ENCODE measurements around the gene TAGLN2.

The TAGLN2 gene

DNA sequence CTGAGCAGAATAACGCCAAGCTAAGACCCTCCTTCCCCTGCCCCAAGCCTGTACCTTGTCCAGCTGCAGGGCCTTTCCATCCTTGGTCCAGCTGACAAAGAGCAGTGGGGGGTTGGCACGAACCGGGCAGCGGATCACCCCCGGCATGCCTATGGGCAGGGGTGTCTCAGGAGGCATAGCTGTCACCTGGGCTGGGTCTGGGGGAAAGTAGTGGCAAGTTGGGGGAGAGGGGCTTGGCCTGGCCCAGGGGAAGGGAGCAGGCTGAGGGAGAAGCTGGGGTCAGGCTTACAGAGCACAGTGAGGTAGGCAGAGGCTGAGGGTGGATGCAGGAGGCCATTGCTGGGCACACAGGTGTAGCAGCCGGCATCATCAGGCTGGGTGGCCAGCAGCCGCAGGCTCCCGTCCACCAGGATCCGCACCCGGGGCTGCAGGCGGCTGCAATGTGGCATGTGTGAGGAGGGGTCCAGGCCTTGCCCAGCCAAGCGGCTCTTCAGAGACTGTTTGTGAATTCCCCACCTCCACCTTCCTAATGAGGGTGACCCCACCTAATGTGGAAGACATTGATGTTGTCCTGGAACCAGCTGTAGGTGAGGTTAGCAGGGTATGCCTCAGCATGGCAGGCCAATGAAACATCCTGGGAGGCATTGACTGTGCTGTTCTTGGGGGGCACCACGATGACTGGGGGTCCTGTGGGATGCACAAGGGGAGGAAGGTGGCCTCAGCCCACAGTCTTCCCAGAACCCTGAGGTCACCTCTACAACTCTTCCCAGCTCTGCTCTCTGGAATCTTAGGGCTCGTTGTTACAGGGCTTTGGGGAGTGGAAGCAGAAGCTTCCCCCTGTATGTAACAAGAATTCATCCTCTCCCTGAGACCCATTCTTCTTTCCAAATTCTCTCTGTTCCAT lies 9.1 kb upstream of the TAGLN2 start:
- no peak for DNase-seq

DNA sequence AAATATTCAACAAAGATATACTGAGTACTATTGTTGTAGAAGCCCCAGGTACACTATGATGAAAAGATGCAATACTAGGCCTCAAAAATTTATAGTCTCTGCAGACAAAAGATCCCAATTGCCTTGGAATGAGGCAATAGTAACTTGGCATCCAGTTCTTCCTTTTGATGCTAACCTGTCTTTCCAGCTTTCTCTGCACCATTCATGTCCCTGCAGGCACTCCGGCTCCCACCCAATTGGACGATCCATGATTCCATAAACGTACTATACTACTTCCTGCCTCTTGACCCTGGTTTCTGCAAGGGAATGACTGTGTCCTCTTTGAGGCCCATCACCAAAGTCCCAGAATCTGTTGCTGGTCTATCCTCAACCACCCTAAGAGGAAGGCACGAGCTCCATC lies 8.0 kb upstream of the TAGLN2 start:
- no peak for DNase-seq

DNA sequence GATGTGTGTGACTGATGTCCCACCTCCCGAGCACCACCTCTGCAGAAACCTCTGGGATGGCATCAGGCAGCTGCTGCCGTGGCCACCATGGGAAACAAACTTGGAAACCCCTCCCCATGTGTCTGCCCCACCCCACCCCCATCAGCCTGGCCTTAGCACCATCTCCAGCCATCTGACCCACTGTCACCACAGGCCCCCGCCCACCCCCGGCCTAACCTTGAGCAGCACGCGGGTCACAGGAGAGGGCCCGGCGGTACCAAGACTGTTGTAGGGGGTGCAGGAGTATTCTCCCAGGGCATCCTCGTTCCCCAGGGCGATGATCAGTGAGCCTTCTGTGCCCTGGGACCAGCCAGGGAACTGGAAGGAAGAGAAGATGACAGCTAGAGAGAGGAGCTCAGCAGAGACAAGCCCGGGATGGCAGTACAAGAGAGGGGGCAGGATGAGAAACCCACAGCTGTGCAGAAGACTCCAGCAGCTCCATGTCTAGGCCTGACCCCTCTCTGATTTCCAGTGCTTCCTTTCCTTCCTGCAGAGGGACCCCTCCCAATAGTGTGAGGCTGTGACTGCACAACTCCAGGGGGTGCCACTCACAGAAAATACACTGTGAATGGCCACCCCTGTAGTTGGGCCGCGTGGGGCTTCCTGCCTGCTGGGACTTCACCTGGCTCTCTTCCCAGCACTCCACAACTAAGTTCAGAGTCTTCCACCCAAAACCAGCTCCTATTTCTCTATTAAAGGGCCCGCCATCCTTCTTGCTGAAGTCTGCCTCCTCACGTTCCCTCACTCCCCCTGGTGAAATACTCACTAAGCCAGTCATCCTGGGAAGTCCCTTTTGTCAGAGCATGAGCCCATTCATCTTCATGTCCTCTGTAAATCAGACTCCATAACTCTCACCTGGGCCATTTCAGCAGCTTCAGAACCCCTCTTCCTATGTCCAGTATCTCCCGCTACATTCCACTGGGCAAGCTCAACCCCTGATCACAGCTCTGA lies 7.3 kb upstream of the TAGLN2 start:
- DNase-seq, result no peak

DNA sequence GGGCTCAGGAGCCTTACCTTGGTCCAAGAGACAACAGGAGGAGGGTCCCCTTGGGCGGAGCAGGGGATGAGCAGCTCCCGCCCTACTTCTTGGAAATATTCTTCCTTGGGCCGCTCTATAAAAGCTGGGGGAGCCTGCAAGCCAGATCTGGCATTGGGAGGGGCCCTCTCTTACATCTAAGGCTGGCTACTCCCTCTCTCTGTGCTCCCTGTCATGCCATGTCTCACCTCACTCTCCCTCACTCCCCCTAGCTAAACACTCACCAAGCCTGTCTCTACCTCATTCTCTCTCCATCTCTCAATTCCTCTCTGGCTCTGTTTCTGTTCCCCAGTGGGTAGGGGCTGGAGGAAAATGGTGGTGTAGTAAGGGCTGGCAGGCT lies 6.5 kb upstream of the TAGLN2 start:
- no peak for DNase-seq

DNA sequence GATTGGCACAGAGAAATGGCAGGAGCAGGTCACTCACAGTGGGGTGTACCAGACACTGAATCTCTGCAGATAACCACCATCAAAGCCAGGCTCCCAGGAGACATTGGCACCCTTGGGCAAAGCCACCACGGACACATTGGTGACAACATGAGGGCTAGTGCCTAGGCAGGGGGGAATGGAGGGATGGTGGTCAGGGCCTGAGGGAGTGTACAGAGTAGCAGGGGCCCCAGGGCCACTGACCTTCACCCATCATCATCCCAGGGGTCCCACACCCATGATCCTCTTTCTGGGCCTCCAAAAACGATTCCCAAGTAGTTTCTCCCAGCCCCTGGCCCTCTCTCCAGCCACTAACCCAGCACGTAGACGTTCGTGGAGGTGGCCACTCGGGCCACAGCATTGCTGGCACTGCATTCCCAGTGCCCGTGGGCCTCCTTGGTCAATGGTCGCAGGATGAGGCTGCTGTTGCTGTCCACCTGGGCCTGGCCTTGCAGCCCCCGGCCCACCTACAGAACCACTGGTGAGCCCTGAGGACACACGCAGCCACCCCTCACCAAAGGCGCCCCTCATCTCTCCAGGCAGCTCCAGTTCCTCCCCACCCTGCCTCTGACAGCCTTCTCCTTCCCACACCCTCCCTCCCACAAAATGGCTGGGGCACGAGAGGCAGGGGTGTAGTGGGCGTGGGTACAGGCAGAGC lies 5.9 kb upstream of the TAGLN2 start:
- DNase-seq, result no peak

DNA sequence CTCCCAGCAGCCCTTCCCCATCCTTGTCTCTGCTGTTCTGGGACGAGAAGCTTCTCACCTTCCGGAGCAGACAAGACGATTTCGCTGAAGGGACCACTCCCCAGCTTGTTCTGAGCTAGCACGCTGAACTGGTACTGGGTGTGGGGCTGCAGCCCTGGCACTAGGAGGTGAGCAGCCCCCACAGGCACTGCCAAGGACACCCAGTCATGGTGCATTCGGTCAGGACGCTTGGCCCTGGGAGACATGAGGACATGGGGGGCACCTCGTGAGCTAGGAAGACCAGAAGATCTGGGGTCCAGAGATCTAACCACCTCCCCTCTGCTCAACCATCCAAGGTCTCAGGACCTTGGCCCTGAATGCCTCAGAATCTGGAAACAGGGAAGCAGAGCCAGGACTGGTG lies 5.3 kb upstream of the TAGLN2 start:
- DNase-seq, result no peak

DNA sequence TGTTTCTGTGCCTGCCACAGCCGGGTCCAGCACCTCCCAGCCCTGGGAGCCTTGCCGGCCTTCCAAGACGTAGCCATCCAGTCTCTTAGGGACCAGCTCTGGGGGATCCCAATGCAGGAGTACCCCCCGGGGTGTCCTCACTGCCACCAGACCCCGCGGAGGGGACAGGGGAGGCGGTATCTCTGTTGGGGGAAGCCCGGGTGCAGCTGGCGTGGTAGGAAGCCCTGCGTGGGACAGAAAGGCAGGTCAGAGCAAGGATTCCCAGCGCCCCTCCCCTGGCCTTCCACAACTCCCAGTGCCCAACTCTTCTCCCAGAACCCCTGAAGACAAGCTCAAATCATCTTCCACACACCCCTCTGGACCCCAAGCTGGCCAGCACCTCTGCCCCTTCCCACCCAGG lies 4.9 kb upstream of the TAGLN2 start:
- no peak for DNase-seq

DNA sequence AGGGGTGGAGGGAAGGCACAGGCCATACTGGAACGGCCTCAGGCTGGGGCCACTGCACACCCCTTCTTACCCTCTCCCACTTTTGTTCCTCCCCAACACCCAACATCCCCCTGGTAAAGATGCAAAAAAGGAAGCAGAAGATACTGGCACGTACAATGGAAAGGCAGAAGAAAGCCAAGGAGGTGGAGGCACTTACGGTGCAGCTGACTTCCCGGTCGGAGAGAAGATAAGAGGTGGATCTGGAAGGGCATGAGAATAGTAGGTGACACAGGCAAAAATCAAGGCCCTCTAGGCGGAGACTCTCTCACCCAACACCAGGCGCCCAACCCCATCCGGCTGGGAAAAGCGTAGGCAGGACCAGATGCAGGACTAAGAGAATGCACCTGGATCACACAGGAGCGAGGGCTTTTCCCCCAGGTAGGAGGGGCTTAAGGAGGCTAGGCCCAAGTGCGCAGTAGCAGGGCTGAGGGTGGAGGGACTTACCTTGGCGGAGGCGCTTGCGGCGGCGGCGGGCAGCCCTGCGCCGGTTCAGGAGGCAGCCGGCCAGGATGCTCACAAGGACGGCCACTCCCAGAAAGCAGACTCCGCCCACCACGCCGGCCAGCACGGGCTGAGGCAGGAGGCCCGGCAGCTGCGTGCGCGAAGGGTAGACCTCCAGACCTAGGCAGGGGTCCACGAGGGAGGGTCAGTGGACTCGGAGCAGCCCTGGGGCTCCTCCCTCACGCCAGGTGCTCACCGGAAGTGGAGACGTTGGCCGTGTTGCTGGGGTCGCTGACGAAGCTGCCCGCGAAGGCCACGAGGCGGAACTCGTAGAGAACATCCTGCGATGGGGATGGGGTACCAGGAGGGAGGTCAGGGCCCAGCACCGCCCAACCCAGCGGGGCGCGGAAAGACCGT lies 4.1 kb upstream of the TAGLN2 start:
- no peak for DNase-seq

DNA sequence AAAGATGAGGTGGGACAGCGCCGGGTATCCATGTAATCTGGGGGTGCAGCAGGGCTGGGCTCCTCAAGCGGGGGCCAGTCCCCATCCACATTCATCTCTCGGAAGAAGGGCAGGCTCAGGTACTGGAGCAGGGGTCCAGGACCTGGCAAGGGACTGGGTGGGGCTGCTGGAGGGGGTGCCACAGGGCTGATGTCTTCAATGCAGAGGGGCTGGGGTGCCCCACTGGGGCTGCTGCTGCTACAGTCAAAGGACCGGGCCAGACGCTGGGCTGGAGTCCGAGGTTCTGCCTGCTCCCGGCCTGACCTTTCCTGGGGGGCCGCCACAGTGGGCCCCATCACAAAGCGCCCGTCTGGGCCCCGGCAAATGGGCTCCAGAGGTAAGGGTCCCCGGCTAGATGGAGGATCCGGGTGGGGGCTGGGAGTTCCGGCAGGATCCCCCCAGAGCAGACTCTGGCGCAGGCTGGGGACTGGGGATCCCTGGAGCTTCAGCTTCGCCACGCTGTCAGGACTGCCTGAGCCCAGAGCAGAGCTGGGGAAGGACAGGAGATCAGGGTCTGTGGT lies 3.3 kb upstream of the TAGLN2 start:
- no peak for DNase-seq

DNA sequence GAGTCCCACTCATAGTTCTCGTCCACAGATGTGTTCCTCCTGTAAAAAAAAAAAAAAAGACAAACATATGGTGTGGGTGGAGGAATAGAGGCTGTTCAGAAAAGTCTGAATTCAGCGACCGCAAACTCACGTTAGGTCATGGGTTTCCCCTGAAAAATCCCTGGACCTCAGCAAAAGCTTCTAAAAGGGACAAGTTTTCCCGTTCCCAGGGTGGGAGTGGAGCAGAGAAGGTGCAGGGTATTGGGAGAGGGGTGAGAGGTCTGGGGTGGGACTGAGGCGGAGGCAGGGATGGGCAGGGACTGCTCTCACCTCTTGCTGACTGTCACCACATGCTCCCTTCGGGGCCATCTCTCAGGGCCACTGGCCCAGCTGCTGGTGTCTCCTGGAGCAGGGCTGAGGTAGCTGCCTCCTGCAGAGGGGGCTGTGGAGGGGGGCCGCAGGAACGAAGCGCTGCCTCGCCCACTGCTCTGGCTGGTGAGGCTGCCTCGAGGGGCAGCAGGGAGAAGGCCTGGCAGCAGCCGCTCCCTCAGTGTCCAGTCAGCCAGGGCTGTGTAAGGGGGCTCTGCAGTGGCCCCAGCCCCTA lies 2.6 kb upstream of the TAGLN2 start:
- no peak for DNase-seq

DNA sequence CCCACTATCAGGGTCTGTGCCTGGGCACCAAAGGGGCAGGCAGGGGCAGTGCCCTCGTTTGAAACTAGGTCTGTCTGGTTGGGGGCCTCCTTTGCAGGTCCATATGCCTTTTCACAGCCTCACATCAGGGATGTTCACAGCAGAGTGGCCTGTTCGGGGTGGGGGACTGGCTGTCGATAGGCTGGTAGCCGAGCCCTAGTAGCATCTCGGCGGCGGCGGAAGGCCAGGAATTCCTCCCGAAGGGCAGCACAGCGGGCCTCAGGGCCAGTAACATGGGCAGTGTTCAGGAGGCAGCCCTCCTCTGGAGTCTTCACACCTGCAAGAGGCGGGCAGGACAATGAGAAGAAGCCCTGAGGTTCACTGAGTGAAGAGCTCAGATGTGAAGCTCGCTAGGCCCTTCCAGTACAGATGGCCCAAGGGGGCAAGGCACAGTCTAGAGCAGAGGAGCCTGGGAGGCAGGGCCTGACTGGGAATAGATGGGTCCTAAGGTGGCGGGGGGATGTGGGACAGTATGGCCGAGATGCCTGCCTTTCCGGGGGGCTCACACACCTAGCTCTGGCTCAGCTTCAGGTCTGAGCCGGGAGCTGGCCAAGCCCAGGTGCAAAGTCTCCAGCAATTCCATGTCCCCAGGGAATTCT lies 2.0 kb upstream of the TAGLN2 start:
- DNase-seq, result no peak

DNA sequence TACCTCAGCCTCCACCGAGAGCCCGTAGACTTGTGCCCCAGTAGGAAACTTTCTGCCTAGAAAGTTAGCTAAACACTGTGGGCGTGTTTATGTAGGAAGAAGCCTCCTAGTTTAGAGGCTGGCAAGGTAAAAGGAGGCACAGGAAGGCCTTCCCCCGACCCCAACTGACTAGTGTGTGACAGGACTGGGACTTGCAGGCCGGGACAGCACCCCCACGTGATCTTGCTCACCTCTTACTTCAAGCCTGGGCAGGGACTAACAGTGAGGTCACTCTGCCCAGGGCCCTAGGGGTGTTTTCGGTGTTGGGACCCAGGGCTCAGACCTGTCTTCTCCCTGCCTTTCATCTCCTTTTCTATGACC lies 392 bp upstream of the TAGLN2 start:
- no peak for DNase-seq

DNA sequence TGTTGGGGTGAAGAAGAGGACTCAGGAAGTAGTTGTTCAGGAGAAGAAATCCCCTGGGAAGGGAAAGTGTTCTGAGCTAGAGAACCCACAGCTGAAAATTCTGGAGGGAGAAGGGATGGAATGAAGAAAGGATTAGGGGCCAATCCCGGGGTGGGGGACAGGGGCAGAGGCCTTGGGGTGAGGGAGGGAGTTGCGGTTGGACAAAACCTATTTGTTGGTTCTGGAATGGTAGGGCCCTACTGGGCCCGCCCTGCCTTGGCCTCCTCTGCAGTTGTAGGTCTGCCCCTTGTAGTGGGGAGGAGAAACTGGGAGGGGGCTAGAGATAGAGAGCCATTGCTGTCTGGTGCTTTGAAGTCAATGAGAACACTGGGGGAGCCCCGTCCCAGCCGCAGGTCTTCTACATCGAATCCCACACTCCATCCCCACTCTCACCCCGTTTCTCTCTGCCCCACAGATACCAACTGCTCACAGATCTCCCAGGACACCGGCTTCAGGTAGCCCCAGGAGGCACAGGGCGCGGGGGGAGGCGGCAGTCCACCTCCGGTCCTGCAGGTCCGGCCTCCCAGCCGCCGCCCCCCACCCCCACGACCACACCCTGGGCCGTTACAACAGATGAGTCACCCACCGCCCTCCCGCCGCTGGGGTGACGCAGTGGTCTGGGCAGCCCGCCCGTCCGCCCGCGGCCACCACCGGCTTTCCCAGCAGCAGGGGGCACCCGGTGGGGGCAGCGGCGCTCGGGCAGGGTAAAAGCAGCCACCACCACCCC lies 1.1 kb downstream of the TAGLN2 start:
- DNase-seq, result peak; percentile 60

DNA sequence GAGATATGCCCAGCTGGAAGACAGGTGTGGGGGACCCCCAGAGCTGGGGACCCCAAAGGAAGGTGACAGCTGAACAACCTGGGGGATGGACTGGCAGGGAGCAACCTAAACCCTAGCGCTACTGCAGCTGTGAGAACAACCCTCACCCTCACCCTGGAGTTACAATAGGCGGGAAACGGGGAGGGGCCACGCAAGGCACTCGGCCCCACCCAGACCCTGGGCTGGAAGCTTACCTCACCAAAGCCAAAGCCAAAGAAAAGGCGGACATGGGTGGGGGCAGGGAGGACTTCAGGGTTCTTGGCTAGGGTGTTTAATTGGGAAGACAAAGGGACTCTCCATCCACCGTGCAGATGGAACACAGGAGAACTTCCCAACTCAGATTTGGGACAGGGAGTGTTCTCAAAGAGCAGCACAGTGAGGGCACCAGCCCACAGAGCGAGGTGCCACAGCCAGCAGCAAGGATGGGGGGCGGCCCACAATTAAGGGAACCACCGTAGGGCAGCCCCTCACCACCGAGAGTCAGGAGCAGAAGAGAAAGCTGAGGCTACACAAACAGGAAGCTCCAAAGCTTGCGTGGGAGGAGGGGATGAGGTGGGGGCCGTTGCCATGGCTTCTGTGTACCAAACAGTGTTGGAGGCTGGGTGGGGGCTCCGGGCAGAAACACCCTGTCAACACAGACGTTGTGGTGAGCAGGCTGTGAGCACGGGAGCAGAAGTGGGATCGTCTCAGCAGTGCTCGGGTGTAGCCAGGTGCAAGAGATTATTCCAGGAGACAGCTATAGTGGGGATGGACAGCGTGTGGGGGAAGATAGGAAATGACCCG lies 1.9 kb downstream of the TAGLN2 start:
- DNase-seq, result peak; percentile 85

DNA sequence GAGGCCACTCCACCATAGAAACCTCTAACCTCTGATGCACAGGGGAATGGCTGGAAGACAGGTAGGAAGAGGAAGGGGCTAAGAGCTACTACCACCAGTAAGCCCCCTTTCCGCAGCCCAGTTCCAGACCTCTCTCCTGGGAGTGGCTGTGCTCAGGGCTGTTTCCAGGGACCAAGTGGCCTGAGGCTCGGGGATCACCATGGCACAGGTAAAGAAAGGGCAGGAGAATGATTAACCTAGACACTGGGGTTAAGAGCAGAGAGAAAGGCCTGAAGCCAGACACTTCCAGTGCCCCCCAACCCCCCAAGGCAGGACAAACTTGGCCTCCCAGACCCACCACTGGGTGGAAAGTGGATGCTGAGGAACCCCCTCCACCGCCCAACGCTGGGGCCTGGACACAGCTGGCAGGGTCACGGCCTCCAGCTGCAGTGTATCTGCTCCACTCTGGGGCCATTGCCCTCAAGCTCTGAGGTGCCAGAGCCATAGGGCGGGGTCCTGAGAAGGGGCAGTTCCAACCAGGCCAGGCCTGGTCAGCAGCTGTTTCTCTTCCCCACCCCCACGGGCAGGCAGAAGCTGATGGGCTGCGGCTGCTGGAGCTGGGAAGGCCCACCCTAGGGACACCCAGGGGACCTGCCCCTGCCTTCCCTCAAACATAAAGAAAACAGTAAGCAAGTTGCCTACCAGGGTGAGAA lies 2.6 kb downstream of the TAGLN2 start:
- no peak for DNase-seq

DNA sequence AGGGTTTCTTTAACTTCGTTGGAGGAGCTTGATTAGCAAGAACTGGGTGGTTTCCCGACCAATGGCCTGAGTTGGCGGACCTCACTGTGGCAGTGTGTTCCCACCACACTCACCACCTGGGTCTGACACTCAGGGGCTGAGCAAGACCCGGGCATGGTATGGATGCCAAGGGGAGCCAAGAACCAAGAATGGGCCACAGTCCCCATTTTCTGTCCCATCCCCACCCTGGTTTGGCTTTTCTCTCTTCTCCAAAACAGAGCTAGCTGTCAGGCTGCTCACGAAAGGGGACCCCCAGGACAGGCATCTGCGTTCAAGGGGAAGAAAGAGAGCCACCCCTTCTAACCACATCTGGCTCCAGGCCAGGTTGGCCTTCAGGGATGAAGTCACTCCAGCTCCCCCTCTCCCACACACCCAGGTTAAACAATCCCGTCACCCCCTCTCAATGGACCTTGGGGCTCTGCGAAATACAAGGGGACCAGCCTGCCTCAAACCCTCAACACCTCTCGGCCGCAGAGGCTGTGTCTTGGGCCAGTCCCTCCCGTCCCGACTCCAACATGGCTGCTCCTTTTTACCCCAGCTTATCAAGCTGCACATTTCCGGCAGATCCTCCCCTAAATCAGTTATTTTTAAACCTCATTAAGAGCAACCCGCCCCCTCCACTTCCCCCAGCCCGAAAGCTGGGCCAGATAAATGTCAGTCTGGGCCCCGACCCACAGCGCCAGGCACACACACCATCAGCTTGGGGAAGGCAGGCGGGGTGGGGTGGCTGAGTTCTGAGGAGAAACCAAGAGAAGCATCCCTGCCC lies 3.4 kb downstream of the TAGLN2 start:
- DNase-seq, result peak; percentile 31

DNA sequence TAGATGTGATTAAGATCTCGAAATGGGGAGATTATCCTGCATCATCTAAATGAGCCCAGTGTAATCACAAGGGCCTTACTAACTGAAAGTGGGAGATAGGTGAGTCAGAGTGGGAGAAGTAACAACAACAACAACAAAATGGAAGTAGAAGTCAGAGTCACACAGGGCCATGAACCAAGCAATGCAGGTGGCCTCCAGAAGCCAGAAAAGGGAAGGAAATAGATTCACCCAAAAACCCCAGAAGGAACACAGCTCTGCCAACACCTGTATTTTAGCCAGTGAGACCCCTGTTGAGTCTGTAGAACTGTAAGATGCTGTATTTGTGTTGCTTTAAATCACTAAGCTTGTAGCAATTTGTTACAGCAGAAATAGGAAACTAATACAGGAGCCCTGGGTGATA lies 4.1 kb downstream of the TAGLN2 start:
- DNase-seq, result no peak

DNA sequence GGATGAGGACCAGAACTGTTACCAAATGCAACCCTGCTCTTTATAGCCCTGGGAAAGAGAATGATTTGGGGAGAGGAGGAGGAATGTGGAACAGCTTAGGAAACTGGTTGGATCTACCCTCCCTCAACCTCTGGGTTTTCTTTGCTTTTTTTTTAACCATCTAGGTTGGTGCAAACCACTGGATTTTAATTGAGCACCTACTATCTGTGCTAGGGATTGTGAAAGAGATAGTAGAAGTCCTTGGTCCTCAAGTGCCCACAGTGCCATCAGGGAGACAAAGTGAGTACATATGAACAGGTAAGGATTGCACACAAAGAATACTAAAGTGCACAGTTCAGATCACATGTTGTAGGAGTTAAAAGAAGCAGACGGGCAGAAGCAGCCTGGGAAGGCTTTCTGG lies 4.7 kb downstream of the TAGLN2 start:
- no peak for DNase-seq
